Uterus (tissue), 4 donors: ENCODE measurements around the gene CYP26B1. TPM values are rescaled to one million over a fixed set of nuclear protein-coding genes. Genes with fewer than 3 reads are reported as not detected.

ENCODE experiments used
- DNase-seq, 2 donors: peaks; one replicate each; pipeline ENCODE4 v3.0.0-alpha.2; 2019 to 2020
- H3K27ac ChIP-seq, 2 donors: fragments of 200-600 bp; sonication (generic); 1 replicate in 1 of 2; 2 replicates in 1 of 2; pipeline ENCODE4 v1.5.1; 2016 to 2018
- H3K27me3 ChIP-seq, 2 donors: fragments of 200-600 bp; sonication (generic); one replicate each; pipeline ENCODE4 v1.5.1; 2018 to 2019; ENCODE audit warnings: control low read depth in 1 of 2
- H3K36me3 ChIP-seq, 2 donors: fragments of 200-600 bp; sonication (generic); one replicate each; pipeline ENCODE4 v1.5.1; 2019; ENCODE audit warnings: control low read depth in 1 of 2
- H3K4me1 ChIP-seq, 2 donors: fragments of 200-600 bp; sonication (generic); one replicate each; pipeline ENCODE4 v1.5.1; 2018 to 2019; ENCODE audit warnings: control low read depth in 1 of 2
- H3K4me3 ChIP-seq, 2 donors: fragments of 200-600 bp; sonication (generic); 1 replicate in 1 of 2; 2 replicates in 1 of 2; pipeline ENCODE4 v1.5.1; 2018 to 2019; ENCODE audit warnings: mild to moderate bottlenecking in 1 of 2
- H3K9me3 ChIP-seq, 2 donors: fragments of 200-600 bp; sonication (generic); one replicate each; pipeline ENCODE4 v1.5.1; 2019; ENCODE audit warnings: control low read depth in 1 of 2
- CTCF ChIP-seq, 4 experiments: fragments of 200-600 bp in 2 of 4; fragments of 450-650 bp in 2 of 4; sonication (generic) in 2 of 4; IDR thresholded peaks; one replicate each; pipeline ENCODE4 v1.5.1; 2016 to 2019; ENCODE audit warnings: antibody characterized with exemption in 4 of 4, mild to moderate bottlenecking in 2 of 4, moderate library complexity in 1 of 4
- POLR2A ChIP-seq, 2 donors: fragments of 450-650 bp; IDR thresholded peaks; one replicate each; pipeline ENCODE4 v1.6.1; 2016; ENCODE audit warnings: antibody characterized with exemption in 2 of 2, mild to moderate bottlenecking in 1 of 2, moderate library complexity in 1 of 2
- intact Hi-C: fragments of 100-400 bp; cut with DNase I; formaldehyde crosslinking; loops from one replicate; pipeline ENCODE4 v1.15.1; 2023; ENCODE audit warnings: low total_unique reads
- total RNA-seq, 4 donors: library from RNA; depleted of rRNA in 3 of 4; stranded (reverse); fragments of >200 nt in 3 of 4; gene quantifications; one replicate each; pipeline versions ENCODE4 v1.1.0 to v1.2.4, GENCODE V29; 2014 to 2023
- donor health status: DM: yes; HTN: yes; CAD: no.

The CYP26B1 gene
- total RNA-seq, 4 donors from 2014 or later: 0.59 to 6.5 (median 1.4) TPM; not detected in 1

GRCh38 chr2:72128843-72129227, 18.8 kb downstream of the CYP26B1 start:
- no peak for DNase-seq
- no peaks in the 10 kb centered on the region for H3K4me1 ChIP-seq

GRCh38 chr2:72128059-72128842, 19.4 kb downstream of the CYP26B1 start:
- Histone ChIP-seq H3K36me3 (no peaks in the 10 kb centered on the region), H3K4me3 (no peak overlapping the region), H3K27me3 (no peaks in the 10 kb centered on the region), H3K27ac (no peak overlapping the region), H3K9me3 (no peaks in the 10 kb centered on the region), H3K4me1 (no peaks in the 10 kb centered on the region)
- no peak for TF ChIP-seq POLR2A (IDR thresholded peaks at IDR 0.05)
- TF ChIP-seq CTCF (IDR thresholded peaks at IDR 0.05): no peak
- intact Hi-C loops: no loop called here
- DNase-seq: no peak

More at GRCh38 chr2:72128843-72129227, 18.8 kb downstream of the CYP26B1 start:
- Histone ChIP-seq H3K27me3 (no peaks in the 10 kb centered on the region), H3K9me3 (no peaks in the 10 kb centered on the region), H3K4me3 (no peak overlapping the region), H3K36me3 (no peaks in the 10 kb centered on the region), H3K27ac (no peak overlapping the region)
- intact Hi-C loops: no loop called here
- TF ChIP-seq POLR2A (IDR thresholded peaks at IDR 0.05) (no peak), CTCF (IDR thresholded peaks at IDR 0.05) (no peak)

DNA sequence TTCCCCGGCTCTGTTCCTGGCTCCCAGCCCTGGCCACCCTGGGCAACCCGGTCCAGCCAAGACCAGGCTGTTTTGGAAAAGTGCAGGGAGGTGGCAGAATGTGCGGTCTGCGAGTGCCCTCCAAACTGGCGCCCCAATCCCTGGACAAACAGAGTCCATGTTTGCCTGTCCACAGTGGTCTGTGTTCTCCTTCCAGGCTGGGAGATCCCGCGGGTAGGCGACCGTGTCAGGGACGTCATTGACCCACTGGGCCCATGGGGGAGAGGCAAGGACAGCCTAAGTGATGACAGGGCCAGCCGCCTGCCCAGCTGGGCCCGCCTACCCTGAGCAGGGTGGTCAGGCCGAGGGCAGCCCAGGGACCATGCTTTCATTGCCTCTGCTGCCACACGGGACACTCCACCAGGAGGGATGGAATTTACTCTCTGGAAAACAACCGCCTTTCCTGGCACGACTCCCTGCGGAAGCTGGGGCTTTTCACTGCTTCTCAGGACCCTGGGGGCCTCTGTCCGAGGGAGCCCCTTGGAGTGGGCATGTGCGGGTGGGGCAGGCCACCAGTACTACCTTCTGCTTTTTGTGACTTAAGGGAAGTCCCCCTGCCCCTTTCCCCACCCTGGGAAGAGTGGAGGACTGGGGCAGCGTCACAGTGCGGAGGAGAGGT, 20.1 kb downstream of the CYP26B1 start:
- Histone ChIP-seq H3K36me3 (no peaks in the 10 kb centered on the region), H3K4me1 (no peaks in the 10 kb centered on the region), H3K4me3 (no peak overlapping the region), H3K27ac (no peak overlapping the region), H3K9me3 (no peaks in the 10 kb centered on the region), H3K27me3 (no peaks in the 10 kb centered on the region)
- no peak for TF ChIP-seq POLR2A (IDR thresholded peaks at IDR 0.05)
- TF ChIP-seq CTCF (IDR thresholded peaks at IDR 0.05): no peak
- DNase-seq: no peak
- intact Hi-C loops: no loop called here

- intact Hi-C loops: no loop called here
- H3K4me1 ChIP-seq: no peaks in the 10 kb centered on the region
- H3K4me3 ChIP-seq: no peak overlapping the region
- no peak overlapping the region for H3K27ac ChIP-seq
- no peaks in the 10 kb centered on the region for H3K36me3 ChIP-seq
- TF ChIP-seq POLR2A (IDR thresholded peaks at IDR 0.05) (no peak), CTCF (IDR thresholded peaks at IDR 0.05) (no peak)
- H3K9me3 ChIP-seq: no peaks in the 10 kb centered on the region
- H3K27me3 ChIP-seq: no peaks in the 10 kb centered on the region
- no peak for DNase-seq
Observed at GRCh38 chr2:72126186-72127100, 21.2 kb downstream of the CYP26B1 start.
